ENCODE measurements around the gene MRPL52.
A peak's percentile ranks its signal among the peaks of the same experiment; 100 is the strongest.
"Not testable (repeated sequence)": the region's sequence is repeated elsewhere in the genome, so short reads cannot be mapped to it uniquely, and the experiment has no call there.

MRPL52 gene

GRCh38 chr14:22839159-22839779 is 9.6 kb downstream of the MRPL52 start:
- no peak for DNase-seq

- no peak for DNase-seq
Observed at GRCh38 chr14:22841311-22841710, 11.6 kb downstream of the MRPL52 start.

DNA sequence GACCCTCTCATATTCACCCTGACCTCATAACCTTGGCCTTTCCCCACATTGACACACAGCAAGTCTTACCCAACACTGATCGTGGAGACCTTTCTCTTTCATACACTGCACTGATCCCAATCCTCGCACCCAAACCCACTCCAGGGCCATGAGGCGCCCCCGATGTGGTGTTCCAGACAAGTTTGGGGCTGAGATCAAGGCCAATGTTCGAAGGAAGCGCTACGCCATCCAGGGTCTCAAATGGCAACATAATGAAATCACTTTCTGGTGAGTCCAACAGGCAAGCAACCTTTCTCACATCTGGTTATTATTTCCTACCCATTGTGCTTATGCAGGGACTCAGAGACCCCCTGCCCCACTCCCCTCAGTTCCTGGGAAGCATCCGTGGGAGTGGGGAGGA is 12.1 kb downstream of the MRPL52 start:
- DNase-seq = no peak

DNA sequence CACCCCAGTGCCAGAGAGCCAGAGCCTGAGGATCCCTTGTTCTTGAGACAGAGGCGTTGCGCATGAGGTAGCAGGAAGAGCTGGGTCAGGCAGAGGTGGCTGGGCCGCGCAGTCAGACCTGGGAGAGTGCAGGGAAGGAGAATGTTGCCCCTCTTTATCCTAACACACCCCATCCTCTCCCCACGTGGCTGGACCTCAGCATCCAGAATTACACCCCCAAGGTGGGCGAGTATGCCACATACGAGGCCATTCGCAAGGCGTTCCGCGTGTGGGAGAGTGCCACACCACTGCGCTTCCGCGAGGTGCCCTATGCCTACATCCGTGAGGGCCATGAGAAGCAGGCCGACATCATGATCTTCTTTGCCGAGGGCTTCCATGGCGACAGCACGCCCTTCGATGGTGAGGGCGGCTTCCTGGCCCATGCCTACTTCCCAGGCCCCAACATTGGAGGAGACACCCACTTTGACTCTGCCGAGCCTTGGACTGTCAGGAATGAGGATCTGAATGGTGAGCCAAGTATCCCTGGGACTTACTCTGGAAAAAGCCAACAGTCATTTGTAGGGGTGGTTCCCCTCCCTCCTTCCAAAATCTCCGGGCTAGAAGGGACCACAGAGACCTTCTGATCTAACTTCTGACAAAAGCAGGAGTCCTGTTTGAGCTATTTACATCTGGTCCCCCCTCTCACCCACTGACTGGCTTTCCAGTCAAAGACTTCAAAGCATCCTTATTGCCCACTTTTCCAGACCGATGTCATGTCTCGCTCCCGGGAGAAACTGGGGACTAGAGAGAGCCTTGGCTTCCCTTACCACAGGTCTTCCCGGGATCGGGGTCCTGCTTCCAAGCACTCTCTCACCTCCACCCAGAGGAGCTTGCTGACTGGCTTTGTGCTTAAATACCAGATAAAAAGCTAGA is 12.8 kb downstream of the MRPL52 start:
- DNase-seq = no peak

DNA sequence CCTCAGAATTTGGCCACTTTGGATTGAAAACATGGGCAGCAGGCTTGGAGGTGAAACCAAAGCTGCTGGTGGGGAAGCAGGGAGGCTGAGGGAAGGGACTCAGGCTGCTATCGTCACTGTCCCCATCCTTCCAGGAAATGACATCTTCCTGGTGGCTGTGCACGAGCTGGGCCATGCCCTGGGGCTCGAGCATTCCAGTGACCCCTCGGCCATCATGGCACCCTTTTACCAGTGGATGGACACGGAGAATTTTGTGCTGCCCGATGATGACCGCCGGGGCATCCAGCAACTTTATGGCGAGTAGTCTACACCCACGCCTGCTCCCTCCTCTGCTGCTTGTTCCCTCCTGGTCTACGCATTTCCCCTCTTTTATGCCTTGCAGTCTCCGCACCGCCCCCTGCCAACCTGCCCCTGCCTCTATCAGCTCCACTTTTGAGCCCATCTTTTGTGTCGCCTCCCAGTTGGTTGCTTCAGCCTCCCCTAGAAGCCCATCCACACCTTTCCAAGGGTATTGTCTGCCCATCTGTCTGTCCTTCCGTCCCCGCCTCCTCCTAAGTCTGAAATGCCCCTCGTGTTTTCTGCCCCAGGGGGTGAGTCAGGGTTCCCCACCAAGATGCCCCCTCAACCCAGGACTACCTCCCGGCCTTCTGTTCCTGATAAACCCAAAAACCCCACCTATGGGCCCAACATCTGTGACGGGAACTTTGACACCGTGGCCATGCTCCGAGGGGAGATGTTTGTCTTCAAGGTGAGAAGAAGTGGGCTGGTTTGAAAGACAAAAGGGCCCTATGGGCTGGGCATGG is 13.6 kb downstream of the MRPL52 start:
- DNase-seq = no peak

GRCh38 chr14:22844221-22845102 is 14.8 kb downstream of the MRPL52 start:
- DNase-seq = no peak

DNA sequence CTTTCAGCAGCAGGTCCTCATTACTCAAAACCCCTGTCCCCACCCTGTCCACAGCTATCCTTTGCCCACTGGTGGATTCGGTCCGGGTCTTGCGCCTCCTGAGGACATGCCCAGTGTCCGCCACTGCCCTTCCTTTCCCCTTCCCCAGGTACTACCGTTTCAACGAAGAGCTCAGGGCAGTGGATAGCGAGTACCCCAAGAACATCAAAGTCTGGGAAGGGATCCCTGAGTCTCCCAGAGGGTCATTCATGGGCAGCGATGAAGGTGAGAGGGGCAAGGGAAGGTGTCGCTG is 15.4 kb downstream of the MRPL52 start:
- DNase-seq = no peak

DNA sequence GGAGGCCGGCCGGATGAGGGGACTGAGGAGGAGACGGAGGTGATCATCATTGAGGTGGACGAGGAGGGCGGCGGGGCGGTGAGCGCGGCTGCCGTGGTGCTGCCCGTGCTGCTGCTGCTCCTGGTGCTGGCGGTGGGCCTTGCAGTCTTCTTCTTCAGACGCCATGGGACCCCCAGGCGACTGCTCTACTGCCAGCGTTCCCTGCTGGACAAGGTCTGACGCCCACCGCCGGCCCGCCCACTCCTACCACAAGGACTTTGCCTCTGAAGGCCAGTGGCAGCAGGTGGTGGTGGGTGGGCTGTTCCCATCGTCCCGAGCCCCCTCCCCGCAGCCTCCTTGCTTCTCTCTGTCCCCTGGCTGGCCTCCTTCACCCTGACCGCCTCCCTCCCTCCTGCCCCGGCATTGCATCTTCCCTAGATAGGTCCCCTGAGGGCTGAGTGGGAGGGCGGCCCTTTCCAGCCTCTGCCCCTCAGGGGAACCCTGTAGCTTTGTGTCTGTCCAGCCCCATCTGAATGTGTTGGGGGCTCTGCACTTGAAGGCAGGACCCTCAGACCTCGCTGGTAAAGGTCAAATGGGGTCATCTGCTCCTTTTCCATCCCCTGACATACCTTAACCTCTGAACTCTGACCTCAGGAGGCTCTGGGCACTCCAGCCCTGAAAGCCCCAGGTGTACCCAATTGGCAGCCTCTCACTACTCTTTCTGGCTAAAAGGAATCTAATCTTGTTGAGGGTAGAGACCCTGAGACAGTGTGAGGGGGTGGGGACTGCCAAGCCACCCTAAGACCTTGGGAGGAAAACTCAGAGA is 16.3 kb downstream of the MRPL52 start:
- no peak for DNase-seq

- no peak for DNase-seq
Observed at GRCh38 chr14:22846811-22847307, 17.2 kb downstream of the MRPL52 start.

GRCh38 chr14:22847661-22848341 is 18.1 kb downstream of the MRPL52 start:
- DNase-seq = no peak

DNA sequence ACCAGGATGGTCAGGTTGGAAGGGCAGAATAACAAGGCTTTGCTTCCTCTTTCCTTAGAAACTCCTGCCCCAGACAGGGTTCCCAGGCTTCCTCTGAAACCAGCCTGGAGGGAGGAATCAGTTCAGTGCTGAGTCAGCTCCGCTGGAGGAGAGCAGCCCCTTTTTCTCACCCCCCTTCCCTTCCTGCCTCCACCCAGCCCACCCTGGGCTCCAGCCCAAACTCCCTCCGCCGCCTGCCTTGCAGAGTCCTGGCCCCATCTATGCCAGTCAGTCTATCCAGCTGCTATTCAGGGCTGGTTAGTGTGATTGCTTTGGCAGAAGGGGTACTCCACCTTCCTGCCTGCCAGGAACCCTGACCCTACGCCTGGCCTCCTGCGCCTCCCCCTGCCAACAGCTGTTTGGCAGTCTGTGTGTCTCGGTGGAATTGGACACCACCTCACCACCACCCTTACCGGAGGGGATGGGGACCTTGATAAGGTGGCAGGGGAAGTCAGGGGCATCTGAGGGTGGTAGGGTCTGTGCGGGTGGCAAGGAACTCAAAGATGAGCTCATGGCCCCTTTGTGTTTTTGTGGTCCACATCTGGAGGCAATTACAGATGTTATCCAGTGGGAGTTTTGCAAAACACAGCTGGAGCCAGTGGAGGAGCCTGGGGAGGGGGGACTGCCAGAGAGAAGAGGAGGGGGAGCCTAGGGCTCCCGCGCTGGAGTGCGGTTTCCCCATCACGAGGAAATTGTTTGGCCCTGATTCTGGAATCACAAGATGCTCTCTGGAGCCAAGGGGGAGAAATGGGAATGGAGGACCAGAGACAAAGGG is 18.9 kb downstream of the MRPL52 start:
- no peak for DNase-seq

- no peak for DNase-seq
Observed at GRCh38 chr14:22849212-22849819, 19.6 kb downstream of the MRPL52 start.

DNA sequence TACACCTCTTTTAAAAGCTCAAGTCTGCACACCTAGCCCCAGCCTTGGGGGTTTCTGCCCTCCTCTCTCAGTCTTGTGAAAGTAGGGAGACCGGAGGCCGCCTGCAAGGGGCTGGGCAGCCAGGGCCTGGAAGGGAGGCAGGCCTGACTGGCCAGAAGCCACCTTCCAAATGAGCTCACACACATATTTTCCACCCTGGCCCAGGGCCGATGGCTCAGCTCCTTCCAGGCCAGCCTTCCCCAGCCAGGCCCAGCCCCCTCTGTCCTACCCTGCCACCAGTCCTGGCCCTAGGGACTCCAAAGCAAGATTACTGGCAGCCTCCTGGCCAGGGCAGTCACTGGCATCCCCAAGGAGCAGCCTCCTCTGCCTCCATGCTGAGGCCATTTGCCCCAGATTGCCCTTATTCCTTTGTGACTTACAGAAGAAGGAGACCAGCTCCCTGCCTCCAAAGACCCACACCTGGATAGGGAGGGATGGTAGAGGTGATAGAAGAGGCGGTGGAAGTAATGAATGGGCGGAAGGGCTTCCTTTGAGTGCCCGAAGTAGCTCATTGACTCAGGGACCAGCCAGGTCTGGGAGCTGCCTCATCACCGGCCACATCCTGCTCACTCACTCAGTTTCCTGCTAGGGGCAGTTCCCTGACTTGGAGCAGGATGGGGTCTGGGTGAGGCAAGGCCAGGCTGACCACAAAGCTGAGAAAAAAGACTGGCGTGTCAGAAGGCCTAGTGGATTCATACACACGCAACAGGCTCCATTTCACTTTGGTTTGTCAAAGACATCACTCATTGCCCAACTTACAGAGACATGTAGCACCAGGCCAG is 21.5 kb downstream of the MRPL52 start:
- DNase-seq = no peak

GRCh38 chr14:22852178-22852577 is 22.5 kb downstream of the MRPL52 start:
- not testable (repeated sequence) for DNase-seq

- DNase-seq = no peak
Observed at GRCh38 chr14:22852599-22852939, 22.9 kb downstream of the MRPL52 start.

- DNase-seq = peak; percentile 53
Observed at GRCh38 chr14:22852940-22853767, 23.5 kb downstream of the MRPL52 start.

DNA sequence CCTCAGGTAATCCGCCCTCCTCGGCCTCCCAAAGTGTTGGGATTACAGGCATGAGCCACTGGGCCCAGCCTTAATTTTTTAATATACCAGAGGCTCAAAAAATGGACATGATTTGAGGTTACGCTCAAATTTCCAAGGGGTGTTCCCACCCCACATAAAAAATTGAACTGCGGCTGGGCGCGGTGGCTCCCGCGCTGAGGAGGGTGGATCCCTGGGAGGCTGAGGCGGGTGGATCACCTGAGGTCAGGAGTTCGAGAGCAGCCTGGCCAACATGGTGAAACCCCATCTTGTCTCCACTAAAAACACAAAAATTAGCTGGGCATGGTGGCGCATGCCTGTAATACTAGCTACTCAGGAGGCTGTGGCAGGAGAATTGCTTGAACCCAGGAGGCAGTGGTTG is 24.6 kb downstream of the MRPL52 start:
- DNase-seq = not testable (repeated sequence)

Data from NCI-H146 (cell line).